ENCODE results near the gene ENTPD8. TPM values are rescaled to one million over a fixed set of nuclear protein-coding genes. Genes with fewer than 3 reads are reported as not detected.

Gene ENTPD8
- total RNA-seq, 1 experiment from 2014 or later: 5.4 TPM

GRCh38 chr9:137465720-137466388, 24.7 kb upstream of the ENTPD8 start:
- ChIA-PET CTCF (no interaction called here), POLR2A (ENCODE audit: unreplicated experiment) (no interaction called here)
- intact Hi-C loops (cut with micrococcal nuclease; ENCODE audit: unreplicated experiment): no loop called here
- Histone ChIP-seq H3K4me1 (replicated peaks; ENCODE audit: insufficient read depth) (no peaks in the 10 kb centered on the region), H3K4me3 (no peak overlapping the region), H3K79me2 (ENCODE audit: low read depth) (no peaks in the 10 kb centered on the region), H3K4me2 (no peak overlapping the region), H3K27me3 (ENCODE audit: insufficient read depth, low read depth) (0 out of 2 replicates have a peak, but pooled peaks cover 6% of the 10 kb centered on the region), H3K36me3 (ENCODE audit: low read depth) (no peaks in the 10 kb centered on the region), H4K20me1 (ENCODE audit: insufficient read depth) (no peaks in the 10 kb centered on the region), H3F3A (ENCODE audit: insufficient read depth, low read depth) (no peaks in the 10 kb centered on the region), H3K9me2 (ENCODE audit: insufficient read depth) (no peaks in the 10 kb centered on the region), H3K9me3 (ENCODE audit: insufficient read depth, low read depth) (no peaks in the 10 kb centered on the region), H3K27ac (no peak overlapping the region), H2AFZ (no peak overlapping the region)
- no peak for DNase-seq
- TF ChIP-seq CTCF (conservative IDR thresholded peaks at IDR 0.05) (no peak), EZH2 (IDR thresholded peaks at IDR 0.05; ENCODE audit: low read depth) (no peak)
- no TSS peak for BruUV-seq (replicated peaks)

- CTCF ChIA-PET: no interaction called here
- intact Hi-C loops (cut with micrococcal nuclease; ENCODE audit: unreplicated experiment): no loop called here
- no peak for DNase-seq
- Histone ChIP-seq H3K36me3 (ENCODE audit: low read depth) (no peaks in the 10 kb centered on the region), H3K9me2 (ENCODE audit: insufficient read depth) (no peaks in the 10 kb centered on the region), H4K20me1 (ENCODE audit: insufficient read depth) (no peaks in the 10 kb centered on the region), H3K27ac (no peak overlapping the region), H3K4me2 (no peak overlapping the region), H2AFZ (no peak overlapping the region), H3F3A (ENCODE audit: insufficient read depth, low read depth) (no peaks in the 10 kb centered on the region), H3K27me3 (ENCODE audit: insufficient read depth, low read depth) (0 out of 2 replicates have a peak, but pooled peaks cover 6% of the 10 kb centered on the region), H3K4me1 (replicated peaks; ENCODE audit: insufficient read depth) (no peaks in the 10 kb centered on the region), H3K4me3 (no peak overlapping the region), H3K9me3 (ENCODE audit: insufficient read depth, low read depth) (no peaks in the 10 kb centered on the region), H3K79me2 (ENCODE audit: low read depth) (no peaks in the 10 kb centered on the region)
- no TSS peak for BruUV-seq (replicated peaks)
- no peak for TF ChIP-seq CTCF (conservative IDR thresholded peaks at IDR 0.05)
- no peak for TF ChIP-seq EZH2 (IDR thresholded peaks at IDR 0.05; ENCODE audit: low read depth)
- POLR2A ChIA-PET (ENCODE audit: unreplicated experiment): no interaction called here
Observed at GRCh38 chr9:137465000-137465719, 24.0 kb upstream of the ENTPD8 start.

- H3K36me3 ChIP-seq (ENCODE audit: low read depth): no peaks in the 10 kb centered on the region
- H4K20me1 ChIP-seq (ENCODE audit: insufficient read depth): no peaks in the 10 kb centered on the region
- no peak overlapping the region for H3K4me3 ChIP-seq
- no peaks in the 10 kb centered on the region for H3F3A ChIP-seq (ENCODE audit: insufficient read depth, low read depth)
- intact Hi-C loops (cut with micrococcal nuclease; ENCODE audit: unreplicated experiment): no loop called here
- no peaks in the 10 kb centered on the region for H3K9me2 ChIP-seq (ENCODE audit: insufficient read depth)
- 0 out of 2 replicates have a peak, but pooled peaks cover 6% of the 10 kb centered on the region for H3K27me3 ChIP-seq (ENCODE audit: insufficient read depth, low read depth)
- ChIA-PET CTCF (no interaction called here), POLR2A (ENCODE audit: unreplicated experiment) (no interaction called here)
- no TSS peak for BruUV-seq (replicated peaks)
- H2AFZ ChIP-seq: no peak overlapping the region
- no peaks in the 10 kb centered on the region for H3K79me2 ChIP-seq (ENCODE audit: low read depth)
- no peak for TF ChIP-seq CTCF (conservative IDR thresholded peaks at IDR 0.05)
- TF ChIP-seq EZH2 (IDR thresholded peaks at IDR 0.05; ENCODE audit: low read depth): no peak
- no peaks in the 10 kb centered on the region for H3K9me3 ChIP-seq (ENCODE audit: insufficient read depth, low read depth)
- H3K27ac ChIP-seq: no peak overlapping the region
- 0 out of 2 replicates have a peak, but pooled peaks cover 3% of the 10 kb centered on the region for H3K4me1 ChIP-seq (replicated peaks; ENCODE audit: insufficient read depth)
- no peak for DNase-seq
- H3K4me2 ChIP-seq: no peak overlapping the region
Observed at GRCh38 chr9:137464291-137464999, 23.3 kb upstream of the ENTPD8 start.

All from PC-9 (cell line).